EH (cell line): ENCODE results near the gene KAZN.

Experiments used
- DNase-seq: peaks from one replicate; pipeline ENCODE4 v3.0.0-alpha.2; 2015; ENCODE audit warnings: low read depth

The KAZN gene

DNA sequence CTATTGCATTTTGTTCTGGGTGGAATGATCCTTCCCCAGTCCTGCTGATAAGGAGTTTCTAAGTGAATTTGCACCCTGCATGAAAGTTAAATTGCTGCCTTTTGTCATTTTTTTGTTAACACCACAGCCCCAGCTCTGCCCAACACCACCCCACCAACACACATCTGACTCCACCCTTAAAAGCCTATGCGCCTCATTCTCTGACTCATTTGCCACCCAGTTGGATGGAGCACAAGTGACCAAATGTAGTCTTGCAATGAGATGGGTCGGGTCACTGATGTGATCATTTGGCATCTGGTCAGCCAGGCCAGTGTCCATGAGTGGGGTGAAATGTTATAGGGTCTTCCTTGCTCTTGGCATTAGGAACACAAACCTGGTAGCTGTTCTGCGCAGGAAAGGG is 256.8 kb downstream of the KAZN start:
- no peak for DNase-seq

DNA sequence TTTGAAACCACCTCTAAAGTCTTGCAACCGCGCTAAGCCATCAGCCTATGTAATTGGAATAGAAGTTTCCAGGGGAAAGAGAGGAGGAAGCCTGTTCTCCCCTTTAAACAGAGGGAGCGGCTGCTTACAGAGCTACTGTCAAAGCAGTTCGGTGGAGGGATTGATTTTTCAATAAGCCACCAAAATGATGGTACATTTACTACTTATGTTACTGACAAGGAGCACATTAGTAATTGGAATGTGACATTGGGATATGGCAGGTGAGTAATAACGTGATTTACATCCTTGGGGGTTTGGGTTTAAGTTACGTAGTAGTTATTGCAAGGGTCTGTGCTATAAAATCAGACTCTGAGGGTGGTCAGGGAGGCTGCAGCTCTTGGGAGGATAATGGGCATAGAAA is 257.3 kb downstream of the KAZN start:
- DNase-seq: no peak

DNA sequence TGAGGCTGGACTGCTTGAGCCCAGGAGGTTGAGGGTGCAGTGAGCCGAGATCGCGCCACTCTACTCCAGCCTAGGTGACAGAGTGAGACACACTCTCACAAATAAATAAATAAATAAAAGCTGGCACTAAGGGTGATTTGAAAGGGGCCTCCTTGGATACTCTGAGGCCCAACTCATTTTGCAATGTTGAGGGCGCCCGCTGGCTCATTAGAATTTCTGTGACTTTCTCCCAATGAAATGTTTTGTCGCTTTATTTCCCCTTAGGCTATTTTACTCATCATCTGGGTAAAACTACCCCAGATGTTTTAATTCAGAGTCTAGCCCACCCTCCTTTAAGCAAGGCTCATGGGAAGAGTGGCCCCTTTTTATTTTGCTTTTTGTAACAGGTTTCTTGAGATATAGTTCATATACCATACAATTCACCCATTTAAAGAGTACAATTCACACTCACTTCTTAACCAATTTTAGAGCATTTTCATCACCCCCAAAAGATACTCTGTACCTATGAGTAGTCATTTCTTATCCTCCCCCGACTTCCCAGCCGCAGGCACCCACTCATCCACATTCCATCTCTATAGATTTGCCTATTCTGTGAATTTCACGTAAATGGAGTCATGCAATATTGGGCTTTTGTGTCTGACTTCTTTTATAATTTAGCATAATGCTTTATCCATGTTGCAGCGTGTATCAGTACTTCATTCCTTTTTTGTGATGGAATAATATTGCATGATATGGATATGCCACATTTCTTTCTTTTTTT is 259.1 kb downstream of the KAZN start:
- no peak for DNase-seq

DNA sequence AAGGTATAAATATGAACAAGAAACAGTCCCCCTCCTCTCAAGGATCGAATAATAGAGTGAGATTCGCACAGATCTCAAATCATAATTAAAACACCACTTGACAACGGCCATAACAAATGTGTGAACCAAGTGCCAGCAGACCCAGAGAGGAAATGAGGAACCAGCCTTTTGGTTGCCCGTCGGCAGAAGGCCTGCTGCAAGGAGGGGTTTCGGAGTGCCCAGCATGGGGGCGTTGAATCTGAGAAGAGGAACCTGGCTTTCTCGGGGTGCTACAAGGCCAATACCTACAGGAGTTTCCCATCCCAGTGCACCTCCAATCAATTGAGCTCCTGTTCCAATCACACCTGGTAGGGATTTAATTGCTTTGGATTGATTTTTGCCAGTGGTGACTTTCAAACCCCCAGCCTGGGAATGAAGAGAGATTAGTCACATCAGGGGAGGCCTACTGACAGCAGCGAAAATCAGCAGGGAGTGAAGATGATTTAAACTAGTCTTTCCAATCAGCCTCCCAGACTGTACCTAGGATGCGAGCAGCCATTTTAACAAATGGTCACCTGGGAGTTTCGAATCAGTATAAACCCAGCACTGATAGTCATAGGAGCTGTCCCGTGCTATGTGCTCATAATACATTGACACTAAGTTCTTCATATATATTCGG is 263.8 kb downstream of the KAZN start:
- DNase-seq: no peak

DNA sequence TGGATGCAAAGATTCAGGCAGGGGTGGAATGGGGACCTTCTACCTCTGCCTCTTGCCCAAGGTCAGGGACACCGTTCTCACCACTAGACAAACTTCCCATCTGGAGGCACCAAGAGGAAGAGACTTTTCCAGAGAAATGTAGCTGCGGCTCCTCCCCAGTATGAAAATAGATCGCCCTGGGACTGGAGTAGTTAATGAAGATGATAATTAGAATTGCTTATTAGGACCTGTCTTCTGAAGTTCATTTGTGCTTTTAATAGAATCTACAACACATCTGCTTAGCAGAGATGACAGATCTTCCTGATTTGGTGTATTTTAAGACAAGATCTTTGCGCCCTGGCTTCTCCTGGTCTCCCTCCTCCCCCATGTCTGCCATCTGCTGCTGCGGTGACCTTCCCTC is 266.6 kb downstream of the KAZN start:
- no peak for DNase-seq

DNA sequence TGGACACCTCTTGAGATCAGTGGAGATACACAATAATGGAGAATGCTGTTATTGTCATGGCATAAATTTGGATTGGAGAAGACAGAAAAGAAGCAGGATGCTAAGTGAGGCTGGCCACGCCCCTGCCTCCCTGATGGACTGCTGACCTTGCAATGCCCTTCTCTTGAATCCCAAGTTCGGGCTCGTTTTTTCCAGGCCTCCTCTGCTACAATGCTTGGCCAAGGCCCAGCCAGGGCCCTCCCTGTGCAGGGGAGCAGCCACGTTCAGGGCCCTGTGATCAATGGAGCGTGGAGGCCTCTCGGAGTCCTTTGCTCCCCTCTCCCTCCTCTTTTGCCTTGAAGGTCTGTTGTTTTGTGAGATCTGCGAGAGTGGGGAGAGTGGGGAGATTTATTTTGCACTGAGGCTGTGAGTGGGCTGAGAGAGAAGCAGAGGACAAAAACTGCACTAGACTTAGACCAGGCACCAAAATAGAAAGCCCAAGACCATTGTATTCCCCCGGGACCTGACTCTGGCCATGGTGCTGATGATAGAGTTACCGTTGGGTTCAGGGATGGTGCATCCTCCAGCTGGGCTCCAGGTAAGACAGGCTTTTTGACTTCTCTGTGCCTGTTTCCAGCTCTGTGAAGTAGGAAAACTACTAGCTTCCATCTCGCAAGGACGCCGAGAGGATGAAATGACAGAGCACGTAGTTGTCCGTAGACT is 268.6 kb downstream of the KAZN start:
- DNase-seq: no peak

DNA sequence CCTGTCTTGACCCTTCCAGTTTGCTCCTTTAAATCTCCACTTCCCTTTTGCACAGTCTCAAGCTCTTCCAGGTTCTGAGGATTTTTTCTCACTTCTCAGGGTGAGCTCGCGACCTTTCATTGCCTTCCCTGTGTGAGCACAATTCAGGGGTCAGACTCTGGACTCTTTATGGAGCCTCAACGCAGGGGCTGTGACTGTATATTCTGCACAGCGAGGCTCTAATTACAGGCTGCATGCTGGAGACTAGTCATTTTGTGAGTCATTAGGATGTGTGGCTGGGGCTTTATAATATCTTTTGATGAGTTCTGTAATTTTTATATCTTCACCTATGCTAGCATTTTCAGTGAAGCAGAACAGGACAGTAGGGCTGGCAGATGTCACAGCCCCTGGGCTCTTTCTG is 270.7 kb downstream of the KAZN start:
- DNase-seq: no peak

DNA sequence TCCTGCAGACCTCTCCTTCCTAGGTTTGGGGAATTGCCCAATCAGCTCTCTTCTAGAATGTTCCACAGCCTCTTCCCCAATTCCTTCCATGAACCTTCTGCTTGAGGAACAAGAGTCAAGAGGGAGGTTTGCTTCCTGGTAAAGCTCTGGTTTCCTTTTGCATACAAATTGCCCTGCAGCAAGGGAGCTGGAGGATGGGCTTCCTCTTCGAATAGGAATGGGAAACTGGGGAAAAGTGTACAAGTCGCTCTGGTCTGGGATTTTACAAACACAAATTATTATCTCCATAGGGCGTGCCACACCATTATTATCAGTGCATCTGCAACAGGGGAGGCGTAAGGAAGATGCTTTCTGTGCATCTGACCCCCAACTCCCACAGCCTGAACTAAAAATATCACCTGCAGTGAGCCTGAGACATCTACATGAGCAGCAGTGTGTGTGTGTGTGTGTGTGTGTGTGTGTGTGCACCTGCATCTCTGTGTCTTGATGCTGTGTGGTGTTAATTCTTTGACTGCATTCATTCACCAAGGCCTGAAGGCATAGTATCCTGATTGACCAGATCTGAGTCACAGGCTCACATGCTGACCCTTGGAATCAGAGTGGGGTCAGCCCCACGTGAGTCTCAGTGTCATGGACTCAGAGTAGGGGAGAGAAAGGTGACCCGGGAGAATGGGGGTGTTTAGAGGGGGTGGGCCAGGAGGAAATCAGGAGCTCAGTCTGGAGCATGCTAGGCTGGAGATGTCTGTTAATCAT is 272.9 kb downstream of the KAZN start:
- no peak for DNase-seq

DNA sequence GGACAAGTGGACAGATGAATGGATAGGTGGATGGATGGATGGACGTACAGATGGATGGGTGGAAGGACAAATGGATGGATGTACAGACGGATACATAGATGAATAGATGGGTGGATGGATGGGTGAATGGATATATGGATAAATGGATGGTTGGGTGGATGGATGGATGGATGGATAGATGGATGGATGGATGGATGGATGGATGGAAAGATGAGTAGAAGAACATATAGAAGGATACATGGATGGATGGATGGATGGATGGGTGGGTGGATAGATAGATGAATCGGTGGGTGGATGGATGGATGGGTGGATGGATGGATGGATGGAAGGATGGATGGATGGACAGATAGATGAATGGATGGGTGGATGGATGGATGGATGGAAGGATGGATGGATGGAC is 274.3 kb downstream of the KAZN start:
- no peak for DNase-seq

DNA sequence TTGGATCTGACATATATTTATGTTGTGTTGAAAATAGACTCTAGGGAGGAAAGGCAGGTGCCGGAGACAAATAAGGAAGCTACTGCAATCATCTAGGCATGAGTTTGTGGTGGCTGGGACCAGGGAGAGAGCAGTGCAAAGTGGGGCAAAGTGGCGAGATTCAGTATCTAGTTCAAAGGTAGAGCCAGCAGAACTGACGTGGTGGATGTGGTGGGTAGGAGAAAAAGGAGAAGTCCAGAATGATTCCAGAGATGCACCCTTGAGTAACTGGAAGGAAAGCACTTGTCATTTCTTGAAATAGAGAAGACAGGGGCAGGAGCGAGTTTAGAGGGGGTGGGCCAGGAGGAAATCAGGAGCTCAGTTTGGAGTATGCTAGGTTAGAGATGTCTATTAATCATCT is 275.2 kb downstream of the KAZN start:
- no peak for DNase-seq

DNA sequence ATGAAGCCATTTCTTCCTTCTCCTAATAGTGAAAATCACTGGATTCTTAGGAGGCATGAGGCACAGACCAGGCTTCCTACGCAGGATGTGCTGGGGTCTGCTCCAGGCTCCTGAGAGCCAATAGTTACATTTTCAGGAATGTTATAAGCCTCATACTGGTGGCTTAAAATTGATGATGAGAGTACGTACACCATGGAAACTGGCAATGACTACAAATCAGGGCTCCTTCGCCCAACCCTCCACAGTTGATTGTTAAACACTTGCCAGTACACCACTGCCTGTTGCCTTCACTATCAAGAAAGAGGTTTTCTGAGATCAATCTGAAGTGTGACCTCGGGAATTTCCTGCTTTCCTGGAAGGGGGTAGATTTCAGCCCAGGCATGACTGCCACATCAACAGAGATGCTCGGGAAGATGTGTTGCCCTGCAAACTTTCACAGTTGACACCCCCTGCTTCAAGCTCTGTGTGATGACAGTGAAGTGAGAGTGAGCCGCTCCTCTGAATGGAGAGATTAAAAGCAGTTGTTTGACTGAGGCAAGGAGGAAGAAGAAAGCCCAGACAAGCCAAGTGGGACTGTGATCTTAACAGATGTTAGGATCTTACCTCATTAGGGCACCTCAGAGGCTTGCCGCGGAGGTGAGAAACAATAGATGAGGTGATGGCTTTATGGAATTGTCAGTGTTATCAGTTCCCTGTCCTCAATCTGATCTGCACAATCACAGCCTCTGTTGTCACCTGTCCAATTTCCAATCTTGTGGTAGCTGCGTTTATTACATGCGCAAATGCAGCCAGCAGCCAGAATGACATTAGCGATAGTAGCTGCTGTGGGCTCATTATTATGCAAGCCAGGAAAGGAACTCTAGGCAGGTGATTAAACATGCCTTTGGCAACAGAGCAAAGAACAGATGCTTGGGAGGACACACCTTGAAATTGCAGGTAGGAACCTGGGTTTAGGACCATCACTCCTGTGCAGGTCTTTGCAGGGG is 277.3 kb downstream of the KAZN start:
- DNase-seq: no peak

DNA sequence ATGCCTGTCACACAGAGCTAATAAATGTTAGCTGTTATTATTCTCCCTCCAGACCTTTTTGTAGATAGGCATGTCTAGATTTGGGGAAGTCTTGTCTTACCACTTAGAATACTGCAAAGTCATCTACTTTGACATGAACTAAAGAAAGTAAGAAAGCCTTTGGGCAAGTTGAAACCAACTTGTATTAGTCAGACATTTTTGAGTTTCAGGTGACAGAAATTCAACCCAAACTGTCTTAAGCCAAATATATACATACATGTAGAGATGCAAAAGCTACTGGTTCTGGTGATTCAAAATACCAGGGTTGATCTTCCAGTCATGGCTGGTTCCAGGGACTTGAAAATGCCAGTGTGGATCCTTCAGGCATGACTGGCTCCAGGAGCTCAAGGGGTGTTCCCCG is 278.3 kb downstream of the KAZN start:
- DNase-seq: no peak

DNA sequence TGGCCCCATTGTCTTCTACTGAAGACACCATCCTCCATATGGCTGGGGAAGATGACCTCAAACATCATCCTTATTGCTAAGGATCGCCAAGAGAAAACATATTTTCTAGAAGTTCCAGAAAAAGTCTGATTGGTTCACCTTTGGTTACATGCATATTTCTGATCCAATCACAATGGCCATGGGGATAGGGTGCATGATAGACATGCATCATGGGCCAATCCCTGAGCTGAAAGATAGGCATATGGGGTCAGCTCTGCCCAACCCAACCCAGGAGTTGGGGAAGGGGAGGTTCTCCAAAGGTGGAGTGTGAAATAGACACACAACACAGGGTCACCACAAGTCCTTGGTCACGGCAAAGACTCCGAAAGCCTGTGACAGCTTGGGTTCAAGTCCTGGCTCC is 278.7 kb downstream of the KAZN start:
- no peak for DNase-seq

DNA sequence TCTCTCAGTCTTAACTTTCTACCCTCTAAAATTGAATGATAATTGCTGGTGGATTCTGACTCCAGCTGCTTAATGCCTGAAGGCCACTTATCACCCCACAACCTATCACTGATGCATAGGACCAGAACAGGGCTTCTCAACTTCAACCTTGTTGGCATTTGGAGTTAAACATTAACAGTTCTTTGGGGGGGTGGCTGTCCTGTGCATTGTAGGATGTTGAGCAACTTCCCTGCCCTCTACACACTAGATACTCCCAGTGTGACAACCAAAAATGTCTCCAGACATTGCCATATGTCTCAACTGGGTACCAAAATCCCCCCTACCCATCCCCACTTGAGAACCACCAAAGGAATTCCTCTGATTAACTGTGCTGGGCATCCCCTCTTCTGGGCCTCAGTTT is 279.6 kb downstream of the KAZN start:
- DNase-seq: no peak

DNA sequence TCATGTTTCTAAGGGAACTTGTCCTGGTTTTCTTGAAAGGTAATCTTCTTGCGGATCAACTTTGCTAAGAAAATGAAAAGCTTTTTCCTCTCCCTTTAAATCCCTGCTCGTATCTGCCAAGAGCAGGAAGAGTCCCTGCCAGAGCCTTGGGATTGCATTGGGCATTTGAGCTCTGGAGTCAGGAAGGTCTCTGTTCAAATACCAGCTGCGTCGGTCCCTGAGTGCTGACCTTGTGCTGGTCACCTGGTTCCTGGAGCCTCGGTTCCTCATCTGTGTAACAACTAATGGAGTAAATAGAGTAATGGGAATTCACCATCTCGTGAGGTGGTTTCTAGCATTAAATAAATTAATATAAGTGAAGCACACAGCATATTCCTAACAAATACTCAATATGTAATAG is 280.5 kb downstream of the KAZN start:
- no peak for DNase-seq

DNA sequence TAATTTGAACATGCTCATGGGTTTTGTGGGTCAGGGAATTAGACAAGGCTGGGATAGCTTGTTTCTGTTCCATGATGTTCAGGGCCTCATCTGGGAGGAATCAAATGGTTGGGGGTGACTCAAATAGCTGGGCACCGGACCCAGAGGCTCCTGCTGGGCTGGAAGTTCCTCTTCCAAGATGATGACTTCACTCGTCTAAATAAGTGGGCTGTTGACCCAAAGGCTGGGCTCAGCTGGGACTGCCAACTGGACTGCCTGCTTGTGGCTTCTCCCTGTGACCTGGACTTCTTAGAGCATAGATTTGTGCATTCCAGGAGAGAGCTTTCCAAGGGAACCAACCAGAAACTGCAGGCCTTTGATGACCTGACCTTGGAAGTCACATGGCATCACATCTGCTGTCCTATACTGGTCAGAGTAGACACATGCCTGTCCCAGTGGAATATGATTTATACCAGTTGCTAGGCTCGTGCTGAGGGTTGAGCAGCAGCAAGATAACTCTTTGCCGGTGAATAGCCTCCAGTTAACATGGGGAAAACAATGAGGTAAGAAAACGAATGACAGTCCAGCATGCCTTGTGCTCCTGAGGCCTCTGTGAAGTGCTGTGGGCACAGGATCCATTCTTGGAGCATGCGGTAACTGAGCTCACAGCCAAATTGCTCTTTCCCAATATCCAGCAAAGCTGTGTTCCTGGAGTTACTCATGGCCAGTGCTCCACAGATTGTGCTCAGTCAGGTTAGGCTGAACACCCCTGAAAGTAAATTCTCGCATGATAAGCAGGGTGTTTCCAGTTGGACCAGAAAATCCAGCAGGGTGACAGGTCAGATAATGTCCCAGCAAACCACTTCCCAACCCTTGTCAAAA is 282.2 kb downstream of the KAZN start:
- peak; percentile 29 for DNase-seq

DNA sequence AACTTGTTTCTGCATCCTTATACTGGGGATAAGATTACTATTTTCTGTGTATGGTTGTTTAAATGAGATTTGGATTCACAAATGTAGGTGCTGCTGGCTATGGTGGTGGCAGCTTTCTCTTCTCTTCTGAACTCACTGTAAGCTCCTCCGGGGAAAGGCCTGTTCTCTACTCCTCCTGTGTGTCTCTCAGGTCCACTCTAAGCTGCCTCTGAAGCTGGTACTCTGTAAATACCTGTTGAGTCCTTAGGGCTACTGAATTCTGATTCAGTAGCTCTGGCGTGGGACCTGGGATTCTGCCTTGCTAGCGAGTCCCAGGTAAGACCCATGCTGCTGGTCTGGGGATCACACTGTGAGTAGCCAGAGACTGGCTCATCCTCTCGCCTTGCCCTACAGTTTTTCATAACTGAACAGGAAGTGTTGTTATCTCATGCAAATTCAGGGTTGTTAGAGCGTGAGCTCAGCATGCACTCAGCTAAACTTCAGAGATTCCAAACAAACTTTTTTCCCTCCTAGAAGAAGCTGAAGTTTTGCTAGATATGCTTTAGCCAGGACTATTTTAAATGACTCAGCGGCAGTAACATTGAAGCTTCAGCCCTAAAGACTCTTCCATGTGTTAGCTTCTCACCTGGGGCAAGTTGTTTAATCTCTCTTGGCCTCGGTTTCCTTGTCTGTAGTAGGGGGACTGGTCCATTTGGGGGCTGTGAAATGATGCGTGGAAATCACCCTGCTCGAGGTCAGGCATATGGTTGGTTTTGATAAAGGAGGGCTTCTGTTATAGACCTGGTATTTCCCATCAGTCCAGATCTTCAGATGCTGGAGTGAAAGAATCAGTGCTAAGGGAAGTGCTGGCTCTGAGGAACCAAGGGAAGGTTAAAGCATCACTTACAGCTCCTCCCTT is 283.5 kb downstream of the KAZN start:
- DNase-seq: no peak

DNA sequence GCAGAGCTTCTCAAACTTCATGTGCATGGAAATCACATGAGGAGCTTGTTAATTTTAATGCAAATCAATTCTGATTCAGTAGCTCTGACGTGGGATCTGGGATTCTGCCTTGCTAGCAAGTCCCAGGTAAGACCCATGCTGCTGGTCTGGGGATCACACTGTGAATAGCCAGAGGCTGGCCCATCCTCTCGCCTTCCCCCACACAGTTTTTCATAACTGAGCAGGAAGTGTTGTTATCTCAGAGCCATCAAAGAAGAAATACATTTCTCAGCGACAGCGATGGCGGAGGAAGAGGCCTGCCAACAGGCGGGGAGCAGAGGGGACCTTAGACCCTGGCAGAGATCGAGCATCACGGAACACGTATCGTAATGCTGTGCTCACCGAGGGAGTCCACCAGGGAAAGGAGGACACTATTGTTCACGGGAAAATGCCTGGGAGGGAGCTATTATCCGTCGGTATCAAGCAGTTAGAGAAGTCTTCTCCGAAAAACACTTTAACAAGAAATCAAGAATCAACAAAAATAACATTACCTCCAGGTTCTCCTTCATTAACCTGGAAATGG is 286.2 kb downstream of the KAZN start:
- no peak for DNase-seq

DNA sequence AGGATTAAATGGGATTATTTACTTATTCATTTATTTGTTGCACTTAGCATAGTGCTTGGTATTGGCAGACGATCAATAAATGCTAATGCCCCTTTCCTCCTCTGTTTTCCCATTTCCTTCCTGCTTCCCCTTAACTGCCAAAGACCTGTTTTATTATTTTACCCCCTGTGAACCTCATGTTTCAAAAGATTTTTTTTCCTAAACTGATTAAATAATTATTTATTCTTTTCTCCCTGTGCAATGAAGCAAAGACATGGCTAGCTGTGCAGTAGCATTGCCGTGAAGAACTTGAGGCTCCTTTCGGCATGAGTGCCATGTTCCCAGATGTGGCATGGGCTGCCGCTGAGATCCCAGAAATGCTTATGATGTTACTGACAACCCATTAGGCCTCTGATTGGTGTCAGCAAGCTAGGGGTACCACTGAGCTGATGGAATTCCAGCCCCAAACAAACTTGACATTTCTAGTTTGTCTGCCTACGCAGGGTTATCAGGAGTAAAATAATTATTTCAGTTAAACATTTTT is 288.6 kb downstream of the KAZN start:
- no peak for DNase-seq
